ENCODE results near the gene CSTPP1. TPM values are rescaled to one million over a fixed set of nuclear protein-coding genes. Genes with fewer than 3 reads are reported as not detected.

Gene CSTPP1
- total and polyA plus RNA-seq, 2 of the 4 experiments (the other 2 are of a cell fraction), result 22.0 to 35.7 TPM

DNA sequence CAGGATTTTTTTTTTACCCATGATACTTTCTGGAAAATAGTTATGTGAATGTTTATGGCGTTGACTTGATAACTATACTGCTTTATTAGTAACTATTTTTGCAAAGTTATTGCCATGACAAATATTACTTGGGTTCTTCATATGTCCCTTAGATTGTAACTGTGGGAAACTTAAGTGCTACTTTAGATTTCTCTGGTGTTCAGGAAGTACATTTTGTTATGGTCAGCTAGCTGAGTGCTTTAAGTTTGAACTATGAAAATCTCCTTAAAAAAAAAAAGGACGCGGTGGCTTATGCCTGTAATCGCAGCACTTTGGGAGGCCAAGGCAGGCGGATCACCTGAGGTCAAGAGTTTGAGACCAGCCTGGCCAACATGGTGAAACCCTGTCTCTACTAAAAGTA is 42.8 kb downstream of the CSTPP1 start:
- Histone ChIP-seq H3K4me3 (ENCODE audit: insufficient read depth, low read depth, low read length) (no peak overlapping the region), H3K79me1 (ENCODE audit: low read depth in 1 of 2, low read length in 2 of 2) (peaks cover 0 to 11% of the 10 kb centered on the region in 2 experiments; a peak in 2 of 4 replicates), H3K4ac (ENCODE audit: low read depth, low read length) (no peak overlapping the region), H2AK9ac (replicated peaks; ENCODE audit: low read depth, low read length, poor library complexity) (no peak overlapping the region), H3K56ac (ENCODE audit: extremely low read depth, insufficient read depth, low read length) (no peak overlapping the region), H3K9me3 (ENCODE audit: control insufficient read depth, insufficient read depth, low read length) (no peaks in the 10 kb centered on the region), H4K5ac (ENCODE audit: low read depth, low read length) (no peak overlapping the region), H2BK20ac (ENCODE audit: low read depth, low read length) (no peak overlapping the region), H3K9me1 (ENCODE audit: insufficient read depth, low read length) (peaks cover 6% of the 10 kb centered on the region), H3K4me1 (ENCODE audit: control insufficient read depth, insufficient read depth, low read length) (peaks cover 7% of the 10 kb centered on the region), H2AFZ (replicated peaks; ENCODE audit: low read length, poor library complexity) (no peak overlapping the region), H3K27ac (ENCODE audit: insufficient read depth, low read length) (no peak overlapping the region), H3K36me3 (ENCODE audit: control insufficient read depth, insufficient read depth, low read length) (no peaks in the 10 kb centered on the region), H3K23ac (ENCODE audit: low read depth, low read length) (no peak overlapping the region), H4K8ac (ENCODE audit: low read depth in 2 of 2, low read length in 2 of 2) (no peak overlapping the region), H3K9ac (ENCODE audit: low read depth, low read length) (no peak overlapping the region), H3K14ac (replicated peaks; ENCODE audit: low read depth, low read length) (no peak overlapping the region), H4K20me1 (ENCODE audit: insufficient read depth, low read length) (peaks cover 4% of the 10 kb centered on the region; the same call in 1 of the 2 replicates), H3K18ac (ENCODE audit: low read depth, low read length) (no peak overlapping the region), H2BK5ac (ENCODE audit: low read depth, low read length, poor library complexity, severe bottlenecking) (no peak overlapping the region), H2AK5ac (ENCODE audit: low read depth, low read length) (no peak overlapping the region), H2BK15ac (ENCODE audit: low read depth, low read length) (no peak overlapping the region), H3K27me3 (ENCODE audit: control insufficient read depth, insufficient read depth, low read length) (no peaks in the 10 kb centered on the region), H3K4me2 (ENCODE audit: low read depth, low read length) (no peak overlapping the region), H4K91ac (ENCODE audit: insufficient read depth, low read depth, low read length) (no peak overlapping the region), H2BK120ac (ENCODE audit: low read depth, low read length) (no peak overlapping the region)
- ATAC-seq (ENCODE audit: low read depth) (no peak), DNase-seq (no peak)
- in situ Hi-C loops (cut with MboI; ENCODE audit: low sequenced_read_pairs) (no loop called here), intact Hi-C loops (cut with micrococcal nuclease) (no loop called here), dilution Hi-C loops (cut with HindIII; ENCODE audit: low sequenced_read_pairs, unreplicated experiment) (no loop called here)
- ChIA-PET CTCF (no interaction called here), POLR2A (ENCODE audit: unreplicated experiment) (no interaction called here)
- BruUV-seq (replicated peaks), result no TSS peak
- WGBS, 2 experiments (ENCODE audit: extremely low coverage in 2 of 2, insufficient read length in 1 of 2), result no CpG with 5 or more reads among the region's 5 CpGs
- TF ChIP-seq MAZ (IDR thresholded peaks at IDR 0.05; ENCODE audit: borderline replicate concordance, low read depth, low read length) (no peak), MXI1 (IDR thresholded peaks at IDR 0.05; ENCODE audit: borderline replicate concordance, low read depth, low read length) (no peak), RFX5 (IDR thresholded peaks at IDR 0.05; ENCODE audit: low read depth, low read length) (no peak), CEBPB (IDR thresholded peaks at IDR 0.05; ENCODE audit: low read depth, low read length) (no peak), POLR2A (IDR thresholded peaks at IDR 0.05; ENCODE audit: low read depth, low read length) (no peak), RAD21 (IDR thresholded peaks at IDR 0.05; ENCODE audit: low read length) (no peak), FOS (IDR thresholded peaks at IDR 0.05; ENCODE audit: low read depth, low read length) (no peak), BHLHE40 (IDR thresholded peaks at IDR 0.05; ENCODE audit: low read depth, low read length) (no peak), NFE2L2 (IDR thresholded peaks at IDR 0.05; ENCODE audit: low read depth, low read length) (no peak), MAFK (IDR thresholded peaks at IDR 0.05; ENCODE audit: low read depth, low read length) (no peak), CHD1 (IDR thresholded peaks at IDR 0.05; ENCODE audit: low read depth, low read length) (no peak)
- TF ChIP-seq, protein P1, sequence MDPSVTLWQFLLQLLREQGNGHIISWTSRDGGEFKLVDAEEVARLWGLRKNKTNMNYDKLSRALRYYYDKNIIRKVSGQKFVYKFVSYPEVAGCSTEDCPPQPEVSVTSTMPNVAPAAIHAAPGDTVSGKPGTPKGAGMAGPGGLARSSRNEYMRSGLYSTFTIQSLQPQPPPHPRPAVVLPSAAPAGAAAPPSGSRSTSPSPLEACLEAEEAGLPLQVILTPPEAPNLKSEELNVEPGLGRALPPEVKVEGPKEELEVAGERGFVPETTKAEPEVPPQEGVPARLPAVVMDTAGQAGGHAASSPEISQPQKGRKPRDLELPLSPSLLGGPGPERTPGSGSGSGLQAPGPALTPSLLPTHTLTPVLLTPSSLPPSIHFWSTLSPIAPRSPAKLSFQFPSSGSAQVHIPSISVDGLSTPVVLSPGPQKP (IDR thresholded peaks at IDR 0.05; ENCODE audit: borderline replicate concordance, low read depth, low read length), result no peak
